Immature natural killer cell (primary cell): ENCODE results near the gene ATG9A. TPM values are rescaled to one million over a fixed set of nuclear protein-coding genes. Genes with fewer than 3 reads are reported as not detected.

Source experiments
- DNase-seq, 3 donors: peaks; one replicate each; pipeline ENCODE4 v3.0.0; 2022; ENCODE audit warnings: mixed read lengths in 1 of 3
- H3K27ac Mint-ChIP-seq, 6 donors: one replicate each; pipeline ENCODE4 v1.8.0; 2020; ENCODE audit warnings: mixed read lengths in 6 of 6, mild to moderate bottlenecking in 5 of 6, inconsistent platforms in 4 of 6, moderate library complexity in 3 of 6
- H3K27me3 Mint-ChIP-seq, 3 donors: one replicate each; pipeline ENCODE4 v1.8.0; 2020 to 2021; ENCODE audit warnings: low read depth in 3 of 3, mild to moderate bottlenecking in 3 of 3, mixed read lengths in 3 of 3, moderate library complexity in 3 of 3, inconsistent platforms in 1 of 3
- H3K36me3 Mint-ChIP-seq, 3 donors: one replicate each; pipeline ENCODE4 v1.8.0; 2020; ENCODE audit warnings: mixed read lengths in 3 of 3, inconsistent platforms in 2 of 3, mild to moderate bottlenecking in 2 of 3
- H3K4me1 Mint-ChIP-seq, 2 donors: one replicate each; pipeline ENCODE4 v1.8.0; 2020; ENCODE audit warnings: inconsistent platforms in 2 of 2, mild to moderate bottlenecking in 2 of 2, mixed read lengths in 2 of 2, moderate library complexity in 1 of 2
- H3K4me3 Mint-ChIP-seq, 5 donors: one replicate each; pipeline ENCODE4 v1.8.0; 2020; ENCODE audit warnings: mild to moderate bottlenecking in 5 of 5, mixed read lengths in 5 of 5, inconsistent platforms in 3 of 5, moderate library complexity in 3 of 5
- H3K9me3 Mint-ChIP-seq, 6 donors: one replicate each; pipeline ENCODE4 v1.8.0; 2020; ENCODE audit warnings: mild to moderate bottlenecking in 6 of 6, mixed read lengths in 6 of 6, inconsistent platforms in 4 of 6, moderate library complexity in 3 of 6
- polyA plus RNA-seq, 3 donors: library from polyadenylated mRNA; unstranded; fragments of 300-500 nt; fragmentation: Illumina TruSeq; gene quantifications; one replicate each; pipeline ENCODE4 v1.2.3, GENCODE V29; 2021

The ATG9A gene
- polyA plus RNA-seq, 3 donors from 2014 or later, result 8.6 to 31.9 (median 14.8) TPM

GRCh38 chr2:219180961-219181360 lies 48.5 kb downstream of the ATG9A start:
- Mint-ChIP-seq H3K27ac (peak overlapping the region in 2 of 6 donors; percentile 55 to 75), H3K36me3 (peaks cover 13 to 39% (median 15%) of the 10 kb centered on the region in 3 donors)

GRCh38 chr2:219179601-219180465 lies 49.6 kb downstream of the ATG9A start:
- H3K27ac Mint-ChIP-seq, result peak overlapping the region; percentile 57 to 94 (median 86)
- peaks cover 38 to 56% of the 10 kb centered on the region in 2 donors for H3K4me1 Mint-ChIP-seq
- no peaks in the 10 kb centered on the region for H3K9me3 Mint-ChIP-seq
- peak overlapping the region; percentile 84 to 97 (median 95) for H3K4me3 Mint-ChIP-seq
- DNase-seq, result no peak
- peaks cover 16 to 28% (median 16%) of the 10 kb centered on the region in 3 donors for H3K27me3 Mint-ChIP-seq
- H3K36me3 Mint-ChIP-seq, result peaks cover 9 to 30% (median 10%) of the 10 kb centered on the region in 3 donors

More at GRCh38 chr2:219180961-219181360, 48.5 kb downstream of the ATG9A start:
- Mint-ChIP-seq H3K27me3 (peaks cover 16 to 27% (median 16%) of the 10 kb centered on the region in 3 donors), H3K4me1 (peaks cover 31 to 49% of the 10 kb centered on the region in 2 donors), H3K9me3 (no peaks in the 10 kb centered on the region), H3K4me3 (peak overlapping the region in 2 of 5 donors; percentile 23 to 53)
- DNase-seq, result no peak

GRCh38 chr2:219178377-219179175 lies 50.9 kb downstream of the ATG9A start:
- H3K36me3 Mint-ChIP-seq, result peaks cover 14 to 34% (median 14%) of the 10 kb centered on the region in 3 donors
- peak overlapping the region; percentile 84 to 97 (median 95) for H3K4me3 Mint-ChIP-seq
- peak overlapping the region; percentile 90 to 99 (median 94) for H3K27ac Mint-ChIP-seq
- peaks cover 16 to 28% (median 18%) of the 10 kb centered on the region in 3 donors for H3K27me3 Mint-ChIP-seq
- no peaks in the 10 kb centered on the region for H3K9me3 Mint-ChIP-seq
- peaks cover 48 to 66% of the 10 kb centered on the region in 2 donors for H3K4me1 Mint-ChIP-seq
- DNase-seq, result no peak

GRCh38 chr2:219177552-219178376 lies 51.7 kb downstream of the ATG9A start, which contains the start of gene RETREG2:
Gene RETREG2, plus strand, starts transcription at chr2:219178275. Its CDS starts 78 bp downstream, at chr2:219178353.
- Mint-ChIP-seq H3K27ac (peak within 1 kb of the TSS; percentile 98 to 100 (median 98)), H3K36me3 (peaks cover 11 to 33% (median 11%) of the 10 kb centered on the region in 3 donors), H3K27me3 (peaks cover 16 to 28% (median 18%) of the 10 kb centered on the region in 3 donors), H3K4me1 (peaks cover 46 to 58% of the 10 kb centered on the region in 2 donors), H3K9me3 (no peaks in the 10 kb centered on the region), H3K4me3 (peak within 1 kb of the TSS; percentile 90 to 97 (median 97))
- peak; percentile 84 to 90 (median 88) for DNase-seq

GRCh38 chr2:219176818-219177551 lies 52.5 kb downstream of the ATG9A start, which contains the start of gene CNPPD1:
Gene CNPPD1, minus strand, starts transcription at chr2:219176925. Its CDS starts 97 bp downstream, at chr2:219176828.
- H3K9me3 Mint-ChIP-seq, result no peaks in the 10 kb centered on the region
- peak within 1 kb of the TSS; percentile 90 to 97 (median 97) for H3K4me3 Mint-ChIP-seq
- H3K4me1 Mint-ChIP-seq, result peaks cover 46 to 58% of the 10 kb centered on the region in 2 donors
- DNase-seq, result peak; percentile 92 to 94 (median 93)
- H3K27me3 Mint-ChIP-seq, result peaks cover 16 to 28% (median 18%) of the 10 kb centered on the region in 3 donors
- H3K36me3 Mint-ChIP-seq, result peaks cover 11 to 38% (median 11%) of the 10 kb centered on the region in 3 donors
- H3K27ac Mint-ChIP-seq, result peak within 1 kb of the TSS; percentile 98 to 100 (median 98)

GRCh38 chr2:219175928-219176817 lies 53.3 kb downstream of the ATG9A start:
- H3K4me3 Mint-ChIP-seq, result peak overlapping the region; percentile 83 to 97 (median 90)
- H3K27ac Mint-ChIP-seq, result peak overlapping the region; percentile 81 to 100 (median 90)
- DNase-seq, result peak in 1 of 3 donors; percentile 6
- H3K36me3 Mint-ChIP-seq, result peaks cover 8 to 35% (median 8%) of the 10 kb centered on the region in 3 donors
- peaks cover 46 to 58% of the 10 kb centered on the region in 2 donors for H3K4me1 Mint-ChIP-seq
- H3K27me3 Mint-ChIP-seq, result peaks cover 16 to 28% (median 18%) of the 10 kb centered on the region in 3 donors
- H3K9me3 Mint-ChIP-seq, result no peaks in the 10 kb centered on the region

- H3K4me3 Mint-ChIP-seq, result peak overlapping the region; percentile 83 to 90 (median 85)
- DNase-seq, result no peak
- peaks cover 8 to 28% (median 8%) of the 10 kb centered on the region in 3 donors for H3K36me3 Mint-ChIP-seq
- H3K9me3 Mint-ChIP-seq, result no peaks in the 10 kb centered on the region
- peaks cover 41 to 52% of the 10 kb centered on the region in 2 donors for H3K4me1 Mint-ChIP-seq
- H3K27me3 Mint-ChIP-seq, result peaks cover 16 to 28% (median 18%) of the 10 kb centered on the region in 3 donors
- peak overlapping the region; percentile 81 to 100 (median 90) for H3K27ac Mint-ChIP-seq
Measured at GRCh38 chr2:219175486-219175885, 54.0 kb downstream of the ATG9A start.

GRCh38 chr2:219174801-219175200 lies 54.6 kb downstream of the ATG9A start:
- H3K27me3 Mint-ChIP-seq, result peaks cover 16 to 28% (median 18%) of the 10 kb centered on the region in 3 donors
- H3K27ac Mint-ChIP-seq, result peak overlapping the region in 4 of 6 donors; percentile 37 to 73 (median 50)
- DNase-seq, result no peak
- peaks cover 39 to 45% of the 10 kb centered on the region in 2 donors for H3K4me1 Mint-ChIP-seq
- H3K4me3 Mint-ChIP-seq, result peak overlapping the region; percentile 28 to 90 (median 45)
- H3K9me3 Mint-ChIP-seq, result no peaks in the 10 kb centered on the region
- H3K36me3 Mint-ChIP-seq, result peaks cover 8 to 27% (median 8%) of the 10 kb centered on the region in 3 donors

GRCh38 chr2:219174146-219174545 lies 55.3 kb downstream of the ATG9A start:
- H3K27me3 Mint-ChIP-seq, result peaks cover 16 to 25% (median 18%) of the 10 kb centered on the region in 3 donors
- H3K4me1 Mint-ChIP-seq, result peaks cover 35 to 39% of the 10 kb centered on the region in 2 donors
- peak overlapping the region; percentile 28 to 52 (median 40) for H3K4me3 Mint-ChIP-seq
- no peaks in the 10 kb centered on the region for H3K9me3 Mint-ChIP-seq
- no peak for DNase-seq
- H3K36me3 Mint-ChIP-seq, result peaks cover 8 to 27% (median 8%) of the 10 kb centered on the region in 3 donors
- H3K27ac Mint-ChIP-seq, result peak overlapping the region; percentile 37 to 74 (median 59)

- peak overlapping the region in 1 of 6 donors; percentile 39 for H3K27ac Mint-ChIP-seq
- H3K9me3 Mint-ChIP-seq, result no peaks in the 10 kb centered on the region
- H3K4me3 Mint-ChIP-seq, result no peak overlapping the region
- H3K4me1 Mint-ChIP-seq, result peaks cover 29 to 32% of the 10 kb centered on the region in 2 donors
- DNase-seq, result no peak
- H3K36me3 Mint-ChIP-seq, result peaks cover 8 to 27% (median 8%) of the 10 kb centered on the region in 3 donors
- H3K27me3 Mint-ChIP-seq, result peaks cover 11 to 16% (median 12%) of the 10 kb centered on the region in 3 donors
Measured at GRCh38 chr2:219173176-219173575, 56.3 kb downstream of the ATG9A start.
